Right forelimb (tissue), 1 donor: ENCODE measurements around the gene IGFBP2.

Experiments
- DNase-seq: peaks from one replicate; pipeline ENCODE4 v3.0.0-alpha.2; 2018

IGFBP2 gene

DNA sequence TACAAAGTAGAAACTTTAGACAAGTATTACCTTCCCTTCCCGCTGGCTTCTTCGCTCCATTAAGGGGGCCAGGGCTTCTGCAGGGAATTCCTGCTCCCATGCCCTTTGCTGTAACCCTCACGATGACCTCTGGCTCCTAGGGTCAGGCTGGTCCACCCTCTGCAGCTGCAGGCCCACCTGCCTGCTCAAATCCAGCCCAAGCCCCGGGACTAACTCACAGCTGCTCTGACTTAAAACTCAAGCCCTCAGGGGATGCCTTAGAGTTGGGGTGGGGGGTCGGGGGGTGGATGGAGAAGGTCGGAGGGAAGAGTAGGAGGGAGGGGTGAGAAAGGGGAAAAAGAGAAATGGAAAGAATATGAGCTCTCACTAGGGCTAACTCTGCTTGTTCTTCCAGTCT, 57.2 kb downstream of the IGFBP2 start:
- no peak for DNase-seq

DNA sequence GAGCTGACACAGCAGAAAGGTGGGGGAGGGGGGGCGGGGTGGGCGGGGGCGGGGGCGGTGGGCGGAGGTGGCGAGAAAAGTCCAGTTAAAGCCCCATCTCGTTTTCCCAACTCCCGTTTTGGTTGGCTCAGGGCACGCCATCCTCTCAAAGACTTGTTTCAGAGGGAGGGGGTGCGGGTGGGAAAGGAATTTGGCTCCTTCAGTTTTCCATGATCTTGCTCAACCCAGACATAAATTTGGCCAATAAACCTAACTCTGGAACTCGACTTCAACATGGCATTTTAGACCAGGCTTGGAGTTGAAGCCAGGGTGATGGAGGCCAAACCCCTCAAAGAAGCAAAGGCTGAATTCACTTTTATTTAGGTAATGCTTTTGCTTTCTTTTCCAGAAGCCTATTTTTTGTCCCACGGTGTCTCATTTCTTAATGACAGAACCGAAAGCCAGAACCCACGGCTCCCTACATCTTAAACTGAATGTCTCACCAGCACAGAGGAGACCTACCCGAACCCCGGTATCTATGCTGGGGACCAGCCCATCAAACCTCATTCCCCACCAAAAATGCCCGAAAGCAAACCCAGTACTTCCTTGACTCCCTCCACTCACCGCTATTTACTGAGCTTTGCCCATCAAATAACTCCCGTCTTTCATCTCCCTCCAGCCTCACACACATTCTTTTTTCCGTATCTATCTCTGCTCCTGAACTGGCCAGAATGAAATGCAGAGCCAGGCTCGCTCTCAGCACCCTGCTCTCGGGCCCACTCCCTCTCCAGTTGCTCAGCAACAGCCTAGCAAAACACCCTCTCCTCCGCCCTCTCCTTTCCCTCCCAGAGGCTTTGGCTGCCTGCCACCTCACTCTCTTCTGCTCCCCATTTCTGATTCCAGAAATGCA, 57.9 kb downstream of the IGFBP2 start:
- DNase-seq = peak; percentile 89

DNA sequence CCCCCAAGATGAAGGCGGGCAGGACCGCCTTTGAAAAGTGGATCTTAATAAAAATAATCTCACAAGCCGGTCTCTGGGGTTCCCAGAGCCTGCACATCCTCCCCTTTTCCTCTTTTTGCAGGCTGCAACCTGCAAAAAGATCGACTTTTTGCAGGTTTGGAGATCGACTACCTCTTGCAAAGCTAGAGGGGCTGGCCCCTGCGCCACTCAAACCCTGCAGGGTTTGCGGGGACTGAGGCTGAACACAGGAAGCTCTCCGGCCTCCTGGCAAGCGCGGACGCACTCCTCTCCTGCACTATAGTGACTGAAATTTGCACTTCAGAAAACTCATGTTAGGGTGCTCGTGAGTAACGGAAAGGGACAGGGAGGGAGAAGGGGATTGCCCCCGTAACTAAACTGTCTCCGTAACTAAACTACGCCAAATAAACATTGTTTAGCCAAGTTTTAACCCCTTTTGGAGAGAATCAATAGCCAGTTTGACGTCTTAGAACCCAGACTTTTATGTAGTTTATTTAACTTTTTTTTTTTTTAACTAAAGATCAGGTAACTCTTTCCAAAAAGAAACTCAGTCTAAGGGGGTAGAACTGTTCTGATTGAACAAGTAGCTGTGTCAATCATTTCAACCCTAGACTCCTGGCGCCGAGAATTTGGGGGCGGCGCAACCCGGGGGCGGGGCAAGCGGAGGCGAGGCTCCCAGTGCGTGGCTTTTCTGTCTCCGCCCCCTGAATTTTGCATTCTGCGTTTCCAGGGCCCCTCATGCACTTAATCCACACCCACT, 59.6 kb downstream of the IGFBP2 start:
- peak; percentile 96 for DNase-seq

DNA sequence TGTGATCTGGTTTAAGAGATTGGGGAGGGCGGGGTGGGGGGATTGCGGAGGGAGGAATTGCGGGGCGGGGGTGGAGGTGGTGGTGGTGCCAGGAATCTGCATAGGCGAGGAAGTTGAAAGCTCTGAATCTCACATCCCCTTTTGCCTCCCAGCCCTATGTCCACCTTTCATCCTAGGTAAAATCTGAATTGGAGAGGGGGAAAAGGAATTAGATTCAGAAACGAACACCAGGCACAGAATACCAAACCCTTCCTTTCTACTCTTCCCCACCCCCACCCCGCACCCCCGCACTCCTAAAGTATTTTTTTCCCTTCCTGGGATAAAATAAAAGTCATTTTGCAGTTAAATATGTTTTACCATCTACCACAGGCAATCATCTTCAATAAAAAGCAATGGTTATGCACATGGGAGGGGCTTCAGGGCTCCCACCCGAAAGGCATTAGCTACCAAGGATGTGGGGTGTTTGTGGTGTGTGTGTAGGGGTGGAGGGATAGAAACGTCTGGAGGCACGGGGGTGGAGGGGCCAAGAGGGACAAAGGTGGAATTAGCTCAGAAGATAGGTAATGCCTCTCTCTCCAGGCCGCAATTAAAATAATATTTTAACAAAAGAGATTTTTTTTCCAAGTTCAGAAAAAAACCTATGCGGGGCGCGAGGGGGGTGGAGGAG, 60.3 kb downstream of the IGFBP2 start:
- DNase-seq = no peak

DNA sequence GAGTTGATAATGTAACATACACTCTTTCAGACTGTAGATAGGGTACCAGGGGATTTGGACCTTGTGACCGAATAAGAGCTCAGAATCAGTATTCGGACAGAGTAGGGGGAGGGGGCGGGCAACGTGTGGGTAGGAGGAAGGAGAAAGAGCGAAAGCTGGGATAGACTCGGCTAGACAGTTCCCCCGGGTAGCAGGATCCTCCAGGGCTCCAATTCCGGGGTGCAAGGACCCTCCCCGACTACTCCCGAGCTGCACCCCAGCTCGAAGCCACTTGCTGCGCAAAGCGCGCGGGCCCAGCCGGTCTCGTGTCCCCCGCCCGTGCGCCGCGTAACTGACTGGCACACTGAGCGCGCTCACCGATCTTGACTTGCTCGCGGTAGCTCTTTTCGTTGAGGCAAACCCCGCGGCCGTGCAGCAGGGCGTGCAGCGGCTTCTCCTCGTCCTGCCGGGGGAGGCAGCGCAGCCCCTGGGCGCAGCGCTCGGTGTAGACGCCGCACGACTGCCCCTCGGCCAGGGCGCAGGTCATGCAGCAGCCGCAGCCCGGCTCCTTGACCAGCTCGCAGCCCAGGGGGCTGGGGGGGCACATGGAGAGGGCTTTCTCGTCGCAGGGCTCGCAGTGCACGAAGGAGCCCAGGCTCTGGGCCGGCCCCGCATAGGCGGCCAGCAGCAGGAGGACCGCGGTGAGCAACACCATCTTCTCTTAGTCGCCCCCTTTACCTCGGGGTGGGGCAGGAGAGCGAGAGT, 61.0 kb downstream of the IGFBP2 start:
- peak; percentile 82 for DNase-seq

DNA sequence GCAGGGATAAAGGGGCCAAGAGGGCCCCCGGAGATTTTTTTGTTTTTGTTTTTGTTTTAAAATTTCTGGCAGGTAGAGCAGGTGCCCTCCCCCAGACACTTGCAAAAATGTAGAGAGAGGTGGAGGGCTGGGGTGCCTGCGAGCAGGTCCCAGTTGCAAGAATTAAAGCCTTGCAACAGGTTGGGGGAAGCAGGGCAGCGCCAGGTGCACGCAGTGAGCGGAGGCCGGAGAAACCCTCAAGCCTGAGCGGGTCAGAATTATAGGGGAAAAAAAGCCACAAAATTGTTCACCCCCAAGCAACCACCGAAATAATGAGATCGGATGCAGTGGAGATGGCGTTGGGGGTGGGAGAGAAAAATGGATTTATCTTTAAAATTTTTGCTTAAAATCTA, 61.6 kb downstream of the IGFBP2 start:
- peak; percentile 47 for DNase-seq

DNA sequence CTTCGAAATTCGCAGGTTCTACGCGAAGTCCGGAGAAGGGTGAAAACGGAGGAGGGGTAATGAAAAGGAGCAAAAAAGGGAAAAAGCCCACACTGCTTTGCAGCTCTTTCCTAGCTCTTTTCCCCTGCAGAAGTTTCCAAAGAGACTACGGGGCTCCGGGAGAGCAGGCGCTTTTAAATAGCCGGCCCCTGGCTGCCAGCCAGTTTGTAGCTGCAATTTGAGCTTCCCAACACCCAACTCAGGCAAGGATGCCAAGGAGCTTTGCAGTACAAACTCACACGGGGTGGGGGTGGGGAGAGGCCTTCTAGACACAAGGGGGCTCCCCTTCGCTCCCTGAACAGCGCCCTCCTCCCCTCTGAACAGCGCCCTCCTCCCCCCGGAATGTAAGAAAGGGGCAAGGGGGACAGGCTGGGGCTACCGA, 62.2 kb downstream of the IGFBP2 start, which contains the start of gene IGFBP5:
TSS of gene IGFBP5 (minus strand) at position 149 of the 421 bp plus-strand sequence. CDS start 774 bp downstream, outside the sequence.
- peak; percentile 97 for DNase-seq

DNA sequence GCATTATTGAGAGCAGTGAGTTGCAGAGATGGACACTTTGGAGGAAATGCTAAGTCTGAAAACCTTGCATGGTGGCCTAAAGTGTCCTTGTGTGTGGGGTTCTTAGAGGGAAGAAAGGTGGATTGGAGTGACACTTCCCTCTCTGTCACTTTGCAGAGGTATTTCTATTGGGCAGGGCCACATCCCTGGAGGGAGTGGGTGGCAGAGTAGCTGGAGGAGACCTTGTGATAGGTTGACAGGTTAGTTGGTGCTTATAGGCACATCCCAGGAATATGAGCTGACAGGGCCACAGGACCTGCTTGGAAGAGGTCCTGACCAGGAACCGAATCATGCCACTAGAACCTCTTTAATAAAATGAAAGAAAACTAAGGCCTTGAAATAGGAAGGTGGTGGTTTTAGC, 63.1 kb downstream of the IGFBP2 start:
- DNase-seq = no peak

DNA sequence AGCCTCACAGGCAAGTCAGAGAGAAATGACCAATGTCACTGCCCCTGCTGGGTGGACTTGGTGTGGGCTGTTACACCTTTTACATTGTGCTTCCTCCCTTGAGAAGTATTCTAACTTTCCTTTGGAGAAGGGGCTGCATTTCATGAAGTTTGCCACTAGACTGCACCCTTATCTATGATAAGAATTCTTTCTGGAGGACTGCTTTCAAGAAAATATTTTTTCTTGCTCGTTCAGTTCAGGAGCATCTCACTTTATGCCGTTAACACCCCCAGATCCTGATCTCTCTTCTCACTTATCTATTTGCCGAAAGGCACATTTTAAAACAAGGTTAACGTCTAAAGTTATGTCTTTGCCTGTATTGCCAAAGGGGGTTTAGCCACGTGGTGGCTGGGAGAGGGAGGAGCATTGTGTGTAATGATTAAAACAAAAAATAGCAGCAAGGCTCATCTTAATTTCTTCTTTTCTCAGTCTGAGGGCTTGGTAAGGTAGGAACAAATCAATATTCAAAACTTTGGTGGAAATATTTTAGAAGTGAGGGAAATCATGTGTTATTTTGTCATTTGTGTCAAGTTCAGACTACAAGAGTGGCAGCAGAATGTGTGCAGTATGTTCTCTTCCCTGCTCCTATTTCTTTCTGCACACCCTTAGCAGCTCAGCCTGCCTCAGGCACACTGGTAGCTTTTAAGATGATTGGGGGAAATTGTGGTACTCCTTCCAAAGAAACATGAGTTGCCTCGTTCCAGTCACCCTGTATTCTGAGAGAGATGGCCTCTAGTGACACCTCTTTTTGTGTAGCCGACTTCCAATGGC, 63.7 kb downstream of the IGFBP2 start:
- no peak for DNase-seq

DNA sequence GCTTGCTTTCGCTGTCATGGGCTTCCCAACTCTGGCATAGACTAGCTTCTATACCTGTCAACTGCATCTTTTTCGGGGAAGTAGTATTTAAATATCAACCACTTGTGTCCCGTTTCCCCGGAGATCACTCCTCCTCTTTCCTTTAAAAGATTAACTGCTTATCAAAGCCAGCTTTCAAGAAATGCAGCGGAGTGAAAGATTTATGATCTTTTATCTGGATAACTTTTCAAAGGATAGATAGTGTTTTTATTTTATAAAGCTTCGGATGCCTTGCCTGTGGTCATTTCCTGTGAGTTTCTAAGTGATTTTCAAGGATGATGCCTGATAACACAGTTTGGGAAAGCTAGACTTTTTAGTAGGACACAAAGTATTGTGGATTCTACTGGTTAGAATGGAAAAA, 65.1 kb downstream of the IGFBP2 start:
- DNase-seq = no peak

DNA sequence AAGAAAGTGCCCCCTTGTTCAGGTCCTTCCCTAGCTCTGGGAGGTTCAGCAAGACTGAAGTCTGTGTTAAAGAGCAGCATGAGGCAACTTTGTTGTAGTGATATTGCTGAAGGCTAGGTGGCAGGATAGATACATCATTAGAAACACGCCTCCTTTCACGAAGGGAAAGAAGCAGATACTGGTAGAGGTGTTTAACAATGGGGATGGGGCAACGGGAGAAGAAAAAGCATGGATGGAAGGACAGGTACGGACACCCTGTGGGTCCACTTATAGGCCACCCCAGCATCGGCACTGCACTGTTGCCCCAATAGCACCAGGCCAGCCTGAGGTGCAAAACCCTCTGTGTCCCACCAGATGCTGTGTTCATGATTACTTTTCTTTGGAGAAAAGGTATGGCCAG, 65.7 kb downstream of the IGFBP2 start:
- DNase-seq = no peak

DNA sequence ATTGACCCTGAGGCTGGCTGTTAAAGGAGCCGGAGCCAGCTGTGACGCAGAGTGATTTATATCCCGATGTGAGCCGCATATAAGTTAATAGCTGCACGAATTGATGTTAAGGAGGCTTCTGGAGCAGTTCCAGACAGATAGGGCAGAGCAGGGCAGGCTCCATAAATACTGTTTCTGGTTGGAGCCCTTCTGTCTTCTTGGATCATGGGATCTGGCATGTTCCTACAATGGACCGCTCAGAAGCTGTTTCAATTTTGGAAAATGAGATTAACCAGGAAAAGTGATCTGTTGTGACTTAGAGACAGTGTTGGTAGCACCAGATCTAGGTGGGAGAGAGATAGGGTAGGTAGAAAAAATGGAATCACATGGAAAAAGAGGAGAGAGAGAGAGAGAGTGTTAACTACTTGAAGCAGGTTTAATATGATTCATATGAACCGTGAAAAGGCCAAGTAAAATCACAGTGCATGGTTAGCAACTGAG, 66.9 kb downstream of the IGFBP2 start:
- DNase-seq = no peak

DNA sequence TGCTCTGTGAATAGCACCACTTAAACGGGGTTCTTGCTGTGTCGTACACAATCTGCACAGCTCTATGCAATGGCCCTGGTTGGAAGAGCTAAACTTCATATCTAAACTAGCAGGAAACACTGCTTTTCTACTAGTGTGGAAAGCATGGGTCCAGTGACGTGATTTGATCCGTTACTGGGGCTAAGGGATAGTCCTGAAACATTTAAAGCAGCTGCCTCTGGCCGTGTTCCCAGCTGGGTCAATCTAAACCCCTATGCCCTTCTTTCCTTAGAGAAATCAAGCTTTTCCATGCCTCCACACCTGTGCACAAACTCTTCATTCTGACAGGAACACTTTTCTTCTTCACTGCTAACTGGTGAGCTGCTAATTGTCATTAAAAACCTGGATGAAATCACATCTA, 67.6 kb downstream of the IGFBP2 start:
- no peak for DNase-seq

DNA sequence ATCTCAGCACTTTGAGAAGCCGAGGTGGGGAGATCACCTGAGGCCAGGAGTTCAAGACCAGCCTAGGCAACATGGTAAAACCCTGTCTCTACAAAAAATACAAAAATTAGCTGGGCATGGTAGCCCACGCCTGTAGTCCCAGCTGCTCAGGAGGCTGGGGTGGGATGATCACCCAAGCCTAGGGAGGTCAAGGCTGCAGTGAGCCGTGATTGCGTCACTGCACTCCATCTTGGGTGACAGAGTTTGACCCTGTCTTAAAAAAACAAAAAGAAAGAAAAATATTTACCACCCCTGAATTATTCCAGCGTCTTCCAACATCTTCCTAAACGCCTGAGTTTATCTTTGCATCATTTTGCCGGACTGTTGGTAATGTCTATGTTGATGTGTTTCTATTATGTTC, 68.3 kb downstream of the IGFBP2 start:
- no peak for DNase-seq

DNA sequence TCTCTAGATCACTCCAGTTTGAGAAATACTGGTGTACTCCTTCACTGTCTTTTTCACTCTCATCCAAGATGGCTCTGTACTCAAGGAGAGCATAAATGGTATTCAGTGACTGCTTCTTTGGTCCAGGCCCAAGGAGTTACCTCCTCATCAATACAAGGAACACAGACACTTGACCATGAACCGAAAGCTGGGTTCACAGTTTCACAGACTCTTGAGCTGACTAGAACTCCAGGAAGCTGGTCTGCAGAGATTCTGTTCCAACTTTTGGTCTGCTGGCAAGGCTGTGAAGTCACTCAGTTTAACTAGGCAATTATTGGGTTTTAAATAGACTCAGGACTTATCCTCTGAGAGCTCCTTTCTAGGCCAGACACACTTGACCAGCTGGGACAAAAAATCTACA, 69.5 kb downstream of the IGFBP2 start:
- DNase-seq = no peak

DNA sequence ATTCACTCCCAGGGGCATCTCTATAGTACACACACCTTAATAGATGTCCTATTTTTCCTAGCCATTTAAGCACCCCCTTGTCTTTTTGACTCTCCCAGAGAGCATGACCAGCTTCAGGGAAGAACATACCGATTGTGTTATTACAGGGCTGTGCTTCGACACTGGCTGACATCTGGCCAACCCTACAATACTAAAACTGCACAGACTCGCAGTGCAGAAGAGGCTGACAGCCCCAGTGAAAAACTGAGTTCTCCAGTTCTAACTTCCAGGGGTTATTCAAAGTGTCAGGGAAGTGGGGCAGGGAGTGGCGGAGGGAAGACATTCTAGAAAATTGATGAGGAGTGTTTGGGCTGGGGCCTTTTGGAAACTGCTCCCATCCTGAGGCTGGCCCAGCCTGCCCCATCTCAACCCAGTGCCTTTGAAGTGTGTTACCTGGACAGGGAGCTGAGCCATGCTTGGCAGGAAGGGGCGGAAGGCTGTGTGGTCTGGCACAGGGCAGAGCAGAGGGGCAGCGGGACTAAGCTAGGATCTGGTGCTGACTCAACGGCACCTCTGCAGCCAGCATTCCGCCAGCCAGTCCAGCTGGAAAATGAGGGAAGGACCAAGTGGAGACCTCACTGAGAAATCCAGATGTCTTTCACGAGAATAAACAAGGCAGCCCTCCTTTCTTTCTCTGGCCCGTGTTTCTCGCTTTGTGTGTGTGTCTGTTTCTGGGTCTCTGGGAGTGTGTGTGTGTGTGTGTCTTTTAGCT, 77.5 kb downstream of the IGFBP2 start:
- peak; percentile 88 for DNase-seq

DNA sequence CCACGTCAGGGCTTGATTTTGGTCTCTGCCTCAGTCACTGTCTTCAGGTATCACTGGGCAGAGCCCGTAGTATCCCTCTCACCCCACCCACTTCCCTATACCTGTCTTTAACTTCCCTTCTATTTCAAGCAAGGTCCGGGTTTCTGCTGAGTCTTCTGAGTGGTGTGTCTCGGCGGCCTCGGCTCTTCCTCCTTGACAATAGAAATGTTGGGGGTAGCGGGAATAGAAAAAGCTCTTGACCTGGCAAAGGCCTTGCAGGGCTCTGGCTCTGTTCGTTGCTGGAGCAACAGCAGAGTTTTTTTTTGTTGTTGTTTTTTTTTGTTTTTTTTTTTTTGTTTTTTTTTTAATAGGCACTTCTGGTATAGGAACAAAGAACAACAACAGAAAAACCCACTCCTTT, 78.1 kb downstream of the IGFBP2 start:
- DNase-seq = no peak

DNA sequence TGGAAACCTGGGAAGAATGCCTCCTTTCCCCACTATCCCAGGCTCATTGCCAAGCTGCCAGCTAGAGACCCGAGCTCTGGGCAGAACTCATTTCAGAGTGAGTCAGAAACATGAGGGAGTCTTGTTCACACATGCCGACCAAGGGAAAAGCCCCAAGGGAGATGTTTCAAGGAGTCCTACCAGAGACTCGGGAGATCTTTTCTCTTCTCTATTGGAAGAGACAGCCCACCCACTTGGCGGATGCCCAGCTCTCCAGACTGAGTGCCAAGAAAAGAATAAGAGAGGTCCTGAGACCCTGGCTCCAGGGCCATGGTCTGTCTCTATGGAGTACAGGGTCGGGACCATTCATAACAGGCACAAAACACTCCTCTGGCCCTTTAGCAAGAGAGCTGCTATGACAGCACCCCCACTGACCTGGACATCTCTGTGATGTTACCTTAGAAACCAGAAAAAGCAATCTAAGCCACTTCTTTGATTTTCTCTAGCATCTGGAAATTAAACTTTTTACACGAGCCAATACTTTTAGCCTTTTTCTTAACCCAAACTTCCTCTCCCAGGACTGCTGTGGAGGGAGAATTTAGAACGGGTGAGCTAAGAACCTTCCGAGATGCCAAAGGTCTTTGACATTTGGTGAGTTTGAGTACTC, 80.6 kb downstream of the IGFBP2 start:
- DNase-seq = no peak
